ENCODE measurements around the gene SCAPER. TPM values are rescaled to one million over a fixed set of nuclear protein-coding genes. Genes with fewer than 3 reads are reported as not detected.

SCAPER gene
- total and polyA plus RNA-seq, 2 donors (not counting 1 experiment from before 2014, with no cell fraction given) = 8.3 to 61.6 TPM

DNA sequence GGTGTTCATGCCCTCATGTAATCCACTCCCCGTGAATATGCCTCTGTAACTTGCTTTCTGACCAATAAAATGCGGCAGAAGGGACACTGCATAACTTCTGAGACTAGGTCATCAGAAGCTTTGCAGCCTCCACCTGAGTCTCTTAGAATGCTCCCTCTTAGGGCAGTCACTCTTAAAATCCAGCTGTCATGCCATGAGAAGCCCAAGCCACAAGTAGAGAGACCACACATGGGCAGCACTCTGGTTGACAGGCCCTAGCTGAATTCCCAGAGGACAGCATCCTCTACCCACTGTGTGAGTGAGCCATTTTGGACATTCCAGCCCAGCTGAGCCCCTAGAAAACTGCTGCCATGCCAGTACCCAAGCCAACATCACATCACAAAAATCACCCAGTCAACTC, 41.4 kb downstream of the SCAPER start:
- Histone ChIP-seq H3K36me3 (replicated peaks in 1 of 2; ENCODE audit: control extremely low read depth in 1 of 2, control insufficient read depth in 1 of 2, extremely low read depth in 1 of 2, insufficient read depth in 2 of 2, low read length in 1 of 2) (no peaks in the 10 kb centered on the region), H3K9me3 (ENCODE audit: control extremely low read depth in 1 of 3, control insufficient read depth in 2 of 3, insufficient read depth in 1 of 3, low read length in 2 of 3) (no peaks in the 10 kb centered on the region), H4K20me1 (ENCODE audit: control insufficient read depth, insufficient read depth, low read length, poor library complexity, severe bottlenecking) (peaks cover 12% of the 10 kb centered on the region), H3K79me2 (ENCODE audit: control insufficient read depth, insufficient read depth, low read length) (peaks cover 16% of the 10 kb centered on the region), H2AFZ (ENCODE audit: insufficient read depth, low read depth, low read length, poor library complexity, severe bottlenecking) (no peak overlapping the region), H3K27ac (ENCODE audit: low read length in 2 of 2) (no peak overlapping the region), H3K4me2 (replicated peaks; ENCODE audit: low read depth, low read length, poor library complexity, severe bottlenecking) (no peak overlapping the region), H3K9ac (ENCODE audit: low read length) (no peak overlapping the region), H3K4me3 (ENCODE audit: control extremely low read depth in 1 of 5, extremely low read depth in 1 of 5, insufficient read depth in 1 of 5, low read depth in 2 of 5, low read length in 4 of 5) (no peak overlapping the region), H3K4me1 (ENCODE audit: control insufficient read depth in 2 of 2, insufficient read depth in 2 of 2, low read length in 2 of 2) (no peaks in the 10 kb centered on the region), H3K27me3 (replicated peaks in 1 of 4; ENCODE audit: control extremely low read depth in 1 of 4, control insufficient read depth in 3 of 4, insufficient read depth in 4 of 4, low read length in 3 of 4) (no peaks in the 10 kb centered on the region)
- WGBS (ENCODE audit: insufficient coverage) = 100% methylated on average over 2 of the region's 2 CpGs
- H3K27ac Mint-ChIP-seq = no peak overlapping the region
- intact Hi-C loops (cut with micrococcal nuclease) = loop anchor here (10.0 kb wide), 1 partner anchor 629 kb away; no protein-coding TSS in a partner anchor
- ChIA-PET CTCF (no interaction called here), POLR2A (no interaction called here)
- TF ChIP-seq CTCF (IDR thresholded peaks at IDR 0.05) = no peak
- TF ChIP-seq EZH2 (IDR thresholded peaks at IDR 0.05; ENCODE audit: borderline replicate concordance, insufficient read depth, low read depth, low read length, poor library complexity, severe bottlenecking) = no peak
- ATAC-seq (ENCODE audit: low read depth) = no peak
- no peaks in the 10 kb centered on the region for H3K27me3 Mint-ChIP-seq
- H3K9me3 Mint-ChIP-seq (ENCODE audit: insufficient read depth) = no peaks in the 10 kb centered on the region
- H3K4me3 Mint-ChIP-seq = no peak overlapping the region
- H3K4me1 Mint-ChIP-seq = peaks cover 9% of the 10 kb centered on the region
- no peak for DNase-seq

DNA sequence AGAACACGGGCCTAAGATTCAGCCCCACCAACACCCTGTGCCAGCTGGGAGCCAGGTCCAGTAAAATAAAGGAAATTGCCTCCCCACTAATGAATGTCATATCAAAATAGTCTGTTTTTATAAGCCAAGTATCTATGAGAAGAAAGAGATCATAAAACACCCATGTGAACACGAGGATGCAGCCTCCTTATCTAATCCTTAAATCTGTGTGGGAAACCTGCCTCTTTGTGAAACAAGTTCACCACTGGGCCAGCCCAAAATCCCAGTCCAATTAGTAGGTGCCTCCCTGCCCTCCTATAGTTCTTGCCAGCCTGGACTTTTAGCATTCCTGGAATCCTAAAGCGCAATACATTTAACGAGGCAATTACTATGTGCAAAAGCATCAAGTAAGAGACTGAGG, 42.0 kb downstream of the SCAPER start:
- H3K9ac ChIP-seq (ENCODE audit: low read length) = no peak overlapping the region
- no peaks in the 10 kb centered on the region for H3K9me3 Mint-ChIP-seq (ENCODE audit: insufficient read depth)
- H3K27ac ChIP-seq (ENCODE audit: low read length in 2 of 2) = no peak overlapping the region
- H2AFZ ChIP-seq (ENCODE audit: insufficient read depth, low read depth, low read length, poor library complexity, severe bottlenecking) = no peak overlapping the region
- H3K4me1 Mint-ChIP-seq = peaks cover 9% of the 10 kb centered on the region
- no peaks in the 10 kb centered on the region for H3K27me3 Mint-ChIP-seq
- intact Hi-C loops (cut with micrococcal nuclease) = loop anchor here (10.0 kb wide), 1 partner anchor 628 kb away; no protein-coding TSS in a partner anchor
- TF ChIP-seq CTCF (IDR thresholded peaks at IDR 0.05) (no peak), EZH2 (IDR thresholded peaks at IDR 0.05; ENCODE audit: borderline replicate concordance, insufficient read depth, low read depth, low read length, poor library complexity, severe bottlenecking) (no peak)
- POLR2A ChIA-PET = no interaction called here
- no peak for DNase-seq
- H3K4me3 ChIP-seq (ENCODE audit: control extremely low read depth in 1 of 5, extremely low read depth in 1 of 5, insufficient read depth in 1 of 5, low read depth in 2 of 5, low read length in 4 of 5) = no peak overlapping the region
- H3K9me3 ChIP-seq (ENCODE audit: control extremely low read depth in 1 of 3, control insufficient read depth in 2 of 3, insufficient read depth in 1 of 3, low read length in 2 of 3) = no peaks in the 10 kb centered on the region
- H3K27ac Mint-ChIP-seq = no peak overlapping the region
- no peaks in the 10 kb centered on the region for H3K36me3 ChIP-seq (replicated peaks in 1 of 2; ENCODE audit: control extremely low read depth in 1 of 2, control insufficient read depth in 1 of 2, extremely low read depth in 1 of 2, insufficient read depth in 2 of 2, low read length in 1 of 2)
- ATAC-seq (ENCODE audit: low read depth) = no peak
- H3K79me2 ChIP-seq (ENCODE audit: control insufficient read depth, insufficient read depth, low read length) = peaks cover 13% of the 10 kb centered on the region
- H3K4me1 ChIP-seq (ENCODE audit: control insufficient read depth in 2 of 2, insufficient read depth in 2 of 2, low read length in 2 of 2) = no peaks in the 10 kb centered on the region
- H3K4me3 Mint-ChIP-seq = no peak overlapping the region
- CTCF ChIA-PET = no interaction called here
- H3K4me2 ChIP-seq (replicated peaks; ENCODE audit: low read depth, low read length, poor library complexity, severe bottlenecking) = no peak overlapping the region
- peaks cover 12% of the 10 kb centered on the region for H4K20me1 ChIP-seq (ENCODE audit: control insufficient read depth, insufficient read depth, low read length, poor library complexity, severe bottlenecking)
- H3K27me3 ChIP-seq (replicated peaks in 1 of 4; ENCODE audit: control extremely low read depth in 1 of 4, control insufficient read depth in 3 of 4, insufficient read depth in 4 of 4, low read length in 3 of 4) = no peaks in the 10 kb centered on the region
- 90% methylated on average over 1 of the region's 4 CpGs for WGBS (ENCODE audit: insufficient coverage)
